ENCODE data around the gene TRIM2.

The TRIM2 gene

GRCh38 chr4:153367092-153367491, 162.8 kb downstream of the TRIM2 start:
- Histone ChIP-seq H4K20me1 (ENCODE audit: insufficient read depth, low read length) (no peaks in the 10 kb centered on the region), H3K79me2 (ENCODE audit: low read length) (no peaks in the 10 kb centered on the region), H3K9ac (ENCODE audit: low read length) (no peak overlapping the region), H3K9me2 (replicated peaks; ENCODE audit: insufficient read depth, low read length) (no peaks in the 10 kb centered on the region), H3K27me3 (replicated peaks; ENCODE audit: insufficient read depth, low read length) (no peaks in the 10 kb centered on the region), H3K27ac (ENCODE audit: low read length) (no peak overlapping the region), H3K4me1 (ENCODE audit: low read length) (no peaks in the 10 kb centered on the region), H2AFZ (ENCODE audit: low read length) (no peak overlapping the region), H3K9me3 (replicated peaks; ENCODE audit: insufficient read depth, low read length) (no peaks in the 10 kb centered on the region), H3K36me3 (replicated peaks; ENCODE audit: insufficient read depth, low read length) (no peaks in the 10 kb centered on the region), H3K4me3 (ENCODE audit: low read length) (no peak overlapping the region), H3K4me2 (ENCODE audit: low read depth, low read length) (no peak overlapping the region), H3F3A (ENCODE audit: insufficient read depth, low read length) (no peaks in the 10 kb centered on the region)
- no peak for TF ChIP-seq CTCF (IDR thresholded peaks at IDR 0.05; ENCODE audit: low read length)
- no peak for TF ChIP-seq EZH2phosphoT487 (IDR thresholded peaks at IDR 0.05; ENCODE audit: low read length)
- TF ChIP-seq EZH2 (optimal IDR thresholded peaks at IDR 0.05; ENCODE audit: low read depth, low read length), result no peak
- DNase-seq, result no peak

- Histone ChIP-seq H2AFZ (ENCODE audit: low read length) (no peak overlapping the region), H3K27me3 (replicated peaks; ENCODE audit: insufficient read depth, low read length) (no peaks in the 10 kb centered on the region), H3K4me1 (ENCODE audit: low read length) (no peaks in the 10 kb centered on the region), H3K9me3 (replicated peaks; ENCODE audit: insufficient read depth, low read length) (no peaks in the 10 kb centered on the region), H3K36me3 (replicated peaks; ENCODE audit: insufficient read depth, low read length) (no peaks in the 10 kb centered on the region), H3K4me2 (ENCODE audit: low read depth, low read length) (no peak overlapping the region), H3F3A (ENCODE audit: insufficient read depth, low read length) (no peaks in the 10 kb centered on the region), H3K9ac (ENCODE audit: low read length) (no peak overlapping the region), H3K27ac (ENCODE audit: low read length) (no peak overlapping the region), H4K20me1 (ENCODE audit: insufficient read depth, low read length) (no peaks in the 10 kb centered on the region), H3K4me3 (ENCODE audit: low read length) (no peak overlapping the region), H3K9me2 (replicated peaks; ENCODE audit: insufficient read depth, low read length) (no peaks in the 10 kb centered on the region), H3K79me2 (ENCODE audit: low read length) (no peaks in the 10 kb centered on the region)
- no peak for DNase-seq
- TF ChIP-seq EZH2 (optimal IDR thresholded peaks at IDR 0.05; ENCODE audit: low read depth, low read length) (no peak), EZH2phosphoT487 (IDR thresholded peaks at IDR 0.05; ENCODE audit: low read length) (no peak), CTCF (IDR thresholded peaks at IDR 0.05; ENCODE audit: low read length) (no peak)
These were observed 164.8 kb downstream of the TRIM2 start for GRCh38 chr4:153369021-153369420.

- no peak overlapping the region for H2AFZ ChIP-seq (ENCODE audit: low read length)
- TF ChIP-seq EZH2 (optimal IDR thresholded peaks at IDR 0.05; ENCODE audit: low read depth, low read length) (no peak), EZH2phosphoT487 (IDR thresholded peaks at IDR 0.05; ENCODE audit: low read length) (no peak), CTCF (IDR thresholded peaks at IDR 0.05; ENCODE audit: low read length) (no peak)
- no peaks in the 10 kb centered on the region for H3K36me3 ChIP-seq (replicated peaks; ENCODE audit: insufficient read depth, low read length)
These were observed 167.5 kb downstream of the TRIM2 start for GRCh38 chr4:153371701-153372234.

More at GRCh38 chr4:153371701-153372234, 167.5 kb downstream of the TRIM2 start:
- DNase-seq, result no peak
- Histone ChIP-seq H3F3A (ENCODE audit: insufficient read depth, low read length) (no peaks in the 10 kb centered on the region), H3K4me2 (ENCODE audit: low read depth, low read length) (no peak overlapping the region), H3K79me2 (ENCODE audit: low read length) (no peaks in the 10 kb centered on the region), H4K20me1 (ENCODE audit: insufficient read depth, low read length) (no peaks in the 10 kb centered on the region), H3K27ac (ENCODE audit: low read length) (no peak overlapping the region), H3K9ac (ENCODE audit: low read length) (no peak overlapping the region), H3K27me3 (replicated peaks; ENCODE audit: insufficient read depth, low read length) (no peaks in the 10 kb centered on the region), H3K4me1 (ENCODE audit: low read length) (no peaks in the 10 kb centered on the region), H3K9me2 (replicated peaks; ENCODE audit: insufficient read depth, low read length) (no peaks in the 10 kb centered on the region), H3K9me3 (replicated peaks; ENCODE audit: insufficient read depth, low read length) (no peaks in the 10 kb centered on the region), H3K4me3 (ENCODE audit: low read length) (no peak overlapping the region)
